Sigmoid colon (tissue), 7 donors: ENCODE data around the gene ECE1. TPM values are rescaled to one million over a fixed set of nuclear protein-coding genes. Genes with fewer than 3 reads are reported as not detected.

ENCODE experiments used
- DNase-seq: peaks from one replicate; pipeline ENCODE4 v3.0.0-alpha.2; 2019
- H3K27ac ChIP-seq, 4 donors: fragments of 200-600 bp; sonication (generic); one replicate each; pipeline ENCODE4 v1.5.1; 2016 to 2019; ENCODE audit warnings: mild to moderate bottlenecking in 1 of 4
- H3K27me3 ChIP-seq, 3 donors: fragments of 200-600 bp; sonication (generic); one replicate each; pipeline ENCODE4 v1.5.1; 2019; ENCODE audit warnings: mild to moderate bottlenecking in 1 of 3
- H3K36me3 ChIP-seq, 4 donors: fragments of 200-600 bp; sonication (generic); one replicate each; pipeline ENCODE4 v1.5.1; 2016 to 2019
- H3K4me1 ChIP-seq, 4 donors: fragments of 200-600 bp; sonication (generic); one replicate each; pipeline ENCODE4 v1.5.1; 2017 to 2019
- H3K4me3 ChIP-seq, 4 donors: fragments of 200-600 bp; sonication (generic); one replicate each; pipeline ENCODE4 v1.5.1; 2017 to 2019; ENCODE audit warnings: mild to moderate bottlenecking in 2 of 4, moderate library complexity in 1 of 4
- H3K9me3 ChIP-seq, 4 donors: fragments of 200-600 bp in 3 of 4; sonication (generic) in 3 of 4; one replicate each; pipeline versions ENCODE4 v1.5.1 to v1.6.1; 2013 to 2019
- CTCF ChIP-seq, 4 experiments: fragments of 450-650 bp in 3 of 4; fragments of 200-600 bp in 1 of 4; IDR thresholded peaks; one replicate each; pipeline ENCODE4 v1.5.1; 2016 to 2019; ENCODE audit warnings: antibody characterized with exemption in 4 of 4, mild to moderate bottlenecking in 3 of 4, moderate library complexity in 2 of 4
- EP300 ChIP-seq, 4 donors: sonication (generic); formaldehyde crosslinking; IDR thresholded peaks; one replicate each; pipeline ENCODE4 v1.6.1; 2017; ENCODE audit warnings: antibody characterized with exemption in 4 of 4
- POLR2A ChIP-seq, 2 donors: fragments of 450-650 bp; IDR thresholded peaks; one replicate each; pipeline ENCODE4 v1.6.1; 2016; ENCODE audit warnings: antibody characterized with exemption in 2 of 2, mild to moderate bottlenecking in 2 of 2, moderate library complexity in 2 of 2
- POLR2AphosphoS5 ChIP-seq, 4 donors: sonication (generic); formaldehyde crosslinking; IDR thresholded peaks; one replicate each; pipeline ENCODE4 v1.6.1; 2017; ENCODE audit warnings: antibody characterized with exemption in 4 of 4
- WGBS, 2 donors: extraction: QIAGEN DNeasy Blood & Tissue Kit; methylation state at CpG; one replicate each; pipeline ENCODE4 v1.1.7; 2013; 5-methylcytosine and 5-hydroxymethylcytosine counted together
- intact Hi-C: fragments of 100-400 bp; cut with DNase I; formaldehyde crosslinking; loops from one replicate; pipeline ENCODE4 v1.15.1; 2023
- polyA plus RNA-seq, 3 donors: library from polyadenylated mRNA; stranded (reverse); fragments of 200-250 nt; gene quantifications; one replicate each; pipeline ENCODE4 v1.2.3, GENCODE V29; 2013
- total RNA-seq, 4 donors: library from RNA; depleted of rRNA; stranded (reverse); fragments of >200 nt; gene quantifications; one replicate each; pipeline ENCODE4 v1.1.0, GENCODE V29; 2016
- donor health status: healthy with polysubstance abuse.
- donor health status: Bipolar disorder and iron deficiency.
- donor health status: healthy.

The ECE1 gene
- total and polyA plus RNA-seq, 7 donors = 10.2 to 112 (median 73.8) TPM

- Histone ChIP-seq H3K4me3 (no peak overlapping the region), H3K4me1 (peaks cover 0 to 29% (median 24%) of the 10 kb centered on the region in 4 donors), H3K36me3 (peaks cover 18 to 76% (median 53%) of the 10 kb centered on the region in 4 donors), H3K9me3 (no peaks in the 10 kb centered on the region), H3K27ac (peak overlapping the region in 2 of 4 donors; percentile 22 to 23), H3K27me3 (no peaks in the 10 kb centered on the region)
- 77 to 85% methylated on average over 17 of the region's 17 CpGs for WGBS, 2 donors
- intact Hi-C loops = no loop called here
- DNase-seq = no peak
- TF ChIP-seq CTCF (IDR thresholded peaks at IDR 0.05) = no peak
- TF ChIP-seq POLR2A (IDR thresholded peaks at IDR 0.05) = no peak
- no peak for TF ChIP-seq EP300 (IDR thresholded peaks at IDR 0.05)
- peak in 2 of 4 donors; percentile 24 for TF ChIP-seq POLR2AphosphoS5 (IDR thresholded peaks at IDR 0.05)
These were observed 21.7 kb downstream of the ECE1 start for GRCh38 chr1:21268281-21269239.

GRCh38 chr1:21267191-21268077 is 22.8 kb downstream of the ECE1 start:
- Histone ChIP-seq H3K4me3 (no peak overlapping the region), H3K27me3 (no peaks in the 10 kb centered on the region), H3K9me3 (no peaks in the 10 kb centered on the region), H3K27ac (no peak overlapping the region), H3K36me3 (peaks cover 18 to 71% (median 47%) of the 10 kb centered on the region in 4 donors), H3K4me1 (peaks cover 0 to 40% (median 35%) of the 10 kb centered on the region in 4 donors)
- DNase-seq = no peak
- TF ChIP-seq POLR2AphosphoS5 (IDR thresholded peaks at IDR 0.05) (no peak), CTCF (IDR thresholded peaks at IDR 0.05) (no peak), EP300 (IDR thresholded peaks at IDR 0.05) (no peak), POLR2A (IDR thresholded peaks at IDR 0.05) (no peak)
- 92 to 96% methylated on average over 16 of the region's 16 CpGs for WGBS, 2 donors
- intact Hi-C loops = no loop called here

- H3K9me3 ChIP-seq = no peaks in the 10 kb centered on the region
- no peak overlapping the region for H3K4me3 ChIP-seq
- no peak for DNase-seq
- H3K27me3 ChIP-seq = no peaks in the 10 kb centered on the region
- WGBS, 2 donors = 78 to 90% methylated on average over 12 of the region's 12 CpGs
- TF ChIP-seq POLR2AphosphoS5 (IDR thresholded peaks at IDR 0.05) = no peak
- no peak for TF ChIP-seq CTCF (IDR thresholded peaks at IDR 0.05)
- TF ChIP-seq POLR2A (IDR thresholded peaks at IDR 0.05) = no peak
- TF ChIP-seq EP300 (IDR thresholded peaks at IDR 0.05) = no peak
- peaks cover 0 to 52% (median 47%) of the 10 kb centered on the region in 4 donors for H3K4me1 ChIP-seq
- peak overlapping the region in 1 of 4 donors; percentile 2 for H3K27ac ChIP-seq
- intact Hi-C loops = no loop called here
- H3K36me3 ChIP-seq = peaks cover 14 to 59% (median 36%) of the 10 kb centered on the region in 4 donors
These were observed 24.0 kb downstream of the ECE1 start for GRCh38 chr1:21266119-21266774.

GRCh38 chr1:21265644-21266043 is 24.6 kb downstream of the ECE1 start:
- H3K4me1 ChIP-seq = peaks cover 0 to 58% (median 53%) of the 10 kb centered on the region in 4 donors
- TF ChIP-seq CTCF (IDR thresholded peaks at IDR 0.05) (no peak), POLR2AphosphoS5 (IDR thresholded peaks at IDR 0.05) (no peak), POLR2A (IDR thresholded peaks at IDR 0.05) (no peak), EP300 (IDR thresholded peaks at IDR 0.05) (no peak)
- no peaks in the 10 kb centered on the region for H3K9me3 ChIP-seq
- no peak for DNase-seq
- H3K27ac ChIP-seq = peak overlapping the region in 1 of 4 donors; percentile 2
- intact Hi-C loops = no loop called here
- H3K27me3 ChIP-seq = no peaks in the 10 kb centered on the region
- H3K36me3 ChIP-seq = peaks cover 8 to 56% (median 31%) of the 10 kb centered on the region in 4 donors
- 91% methylated on average over 6 of the region's 6 CpGs for WGBS, 2 donors
- no peak overlapping the region for H3K4me3 ChIP-seq
